ENCODE measurements around the gene EXO1. TPM values are rescaled to one million over a fixed set of nuclear protein-coding genes. Genes with fewer than 3 reads are reported as not detected.

EXO1 gene
- total RNA-seq, 1 experiment from 2014 or later: 36.5 TPM

GRCh38 chr1:241810769-241811405 is 37.1 kb upstream of the EXO1 start (continued):
- TF ChIP-seq USF1 (CRISPR knock-in tag; IDR thresholded peaks at IDR 0.05) (no peak), SP1 (CRISPR knock-in tag; conservative IDR thresholded peaks at IDR 0.05) (no peak), ZBTB21 (CRISPR knock-in tag; IDR thresholded peaks at IDR 0.05; ENCODE audit: borderline replicate concordance) (no peak), ZNF138 (CRISPR knock-in tag; conservative IDR thresholded peaks at IDR 0.05) (no peak), CBFB (CRISPR knock-in tag; IDR thresholded peaks at IDR 0.05; ENCODE audit: low read depth) (no peak), ZNF263 (CRISPR knock-in tag; IDR thresholded peaks at IDR 0.05; ENCODE audit: low read depth) (no peak), MXD4 (CRISPR knock-in tag; IDR thresholded peaks at IDR 0.05; ENCODE audit: borderline replicate concordance) (no peak), ZNF317 (CRISPR knock-in tag; IDR thresholded peaks at IDR 0.05; ENCODE audit: borderline replicate concordance, low read depth) (no peak), PREB (CRISPR knock-in tag; IDR thresholded peaks at IDR 0.05; ENCODE audit: borderline replicate concordance) (no peak)
- TF ChIP-seq, protein P1, sequence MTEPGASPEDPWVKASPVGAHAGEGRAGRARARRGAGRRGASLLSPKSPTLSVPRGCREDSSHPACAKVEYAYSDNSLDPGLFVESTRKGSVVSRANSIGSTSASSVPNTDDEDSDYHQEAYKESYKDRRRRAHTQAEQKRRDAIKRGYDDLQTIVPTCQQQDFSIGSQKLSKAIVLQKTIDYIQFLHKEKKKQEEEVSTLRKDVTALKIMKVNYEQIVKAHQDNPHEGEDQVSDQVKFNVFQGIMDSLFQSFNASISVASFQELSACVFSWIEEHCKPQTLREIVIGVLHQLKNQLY (CRISPR knock-in tag; IDR thresholded peaks at IDR 0.05): no peak
- TF ChIP-seq, protein P2, sequence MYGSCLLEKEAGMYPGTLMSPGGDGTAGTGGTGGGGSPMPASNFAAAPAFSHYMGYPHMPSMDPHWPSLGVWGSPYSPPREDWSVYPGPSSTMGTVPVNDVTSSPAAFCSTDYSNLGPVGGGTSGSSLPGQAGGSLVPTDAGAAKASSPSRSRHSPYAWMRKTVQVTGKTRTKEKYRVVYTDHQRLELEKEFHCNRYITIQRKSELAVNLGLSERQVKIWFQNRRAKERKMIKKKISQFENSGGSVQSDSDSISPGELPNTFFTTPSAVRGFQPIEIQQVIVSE (CRISPR knock-in tag; IDR thresholded peaks at IDR 0.05; ENCODE audit: borderline replicate concordance): no peak

GRCh38 chr1:241813768-241814320 is 34.2 kb upstream of the EXO1 start:
- H3K27ac Mint-ChIP-seq: no peak overlapping the region
- POLR2A ChIA-PET: interaction anchor here (0.7 kb wide), 1 partner anchor 1467 kb away, joined by 5 read pairs; no protein-coding TSS in a partner anchor
- H3K9me3 Mint-ChIP-seq: no peaks in the 10 kb centered on the region
- no peak for DNase-seq (ENCODE audit: low spot score)
- CTCF ChIA-PET: no interaction called here
- no peaks in the 10 kb centered on the region; the same call in 1 of the 2 replicates for H3K27me3 Mint-ChIP-seq (ENCODE audit: low read depth)
- TF ChIP-seq ZNF281 (CRISPR knock-in tag; IDR thresholded peaks at IDR 0.05): no peak
- no peak overlapping the region for H3K4me3 Mint-ChIP-seq
- no peak for ATAC-seq
- no peaks in the 10 kb centered on the region for H3K36me3 Mint-ChIP-seq
- no peaks in the 10 kb centered on the region for H3K4me1 Mint-ChIP-seq

DNA sequence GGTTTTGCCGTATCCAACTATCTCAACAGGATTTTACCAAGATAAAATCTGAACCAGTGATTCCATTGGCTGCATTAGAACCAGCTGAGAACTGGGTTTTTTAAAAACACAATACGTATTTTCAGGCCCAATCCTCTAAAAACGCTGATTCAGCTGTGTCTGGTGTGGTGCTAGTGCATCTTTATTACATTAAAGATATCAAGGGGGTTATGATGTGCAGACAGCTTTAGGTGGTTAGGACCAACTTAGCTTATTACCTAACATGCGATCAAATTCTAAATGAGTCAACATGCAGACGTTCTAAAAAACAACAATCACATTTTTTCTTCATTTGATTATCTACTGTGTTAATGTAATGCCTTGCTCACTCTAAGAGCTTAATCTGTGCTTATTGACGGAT is 32.0 kb upstream of the EXO1 start:
- Mint-ChIP-seq H3K27me3 (ENCODE audit: low read depth) (no peaks in the 10 kb centered on the region; the same call in 1 of the 2 replicates), H3K4me3 (no peak overlapping the region), H3K36me3 (no peaks in the 10 kb centered on the region), H3K4me1 (no peaks in the 10 kb centered on the region), H3K9me3 (no peaks in the 10 kb centered on the region), H3K27ac (no peak overlapping the region)
- CTCF ChIA-PET: interaction anchor here (0.7 to 0.9 kb wide), 3 partner anchors 175 to 211 kb away, joined by 3 to 4 read pairs (median 3); no protein-coding TSS in a partner anchor
- TF ChIP-seq ELF4 (CRISPR knock-in tag; IDR thresholded peaks at IDR 0.05; ENCODE audit: low read depth) (no peak), AFF4 (CRISPR knock-in tag; IDR thresholded peaks at IDR 0.05; ENCODE audit: borderline replicate concordance) (no peak), ZNF512 (CRISPR knock-in tag; IDR thresholded peaks at IDR 0.05; ENCODE audit: borderline replicate concordance) (no peak)
- DNase-seq (ENCODE audit: low spot score): no peak
- ATAC-seq: no peak
- POLR2A ChIA-PET: no interaction called here
